SIG-M5 (cell line): ENCODE data around the gene RRP8.

ENCODE experiments used
- DNase-seq: peaks from one replicate; lab custom pipeline; 2025; lab: John Stamatoyannopoulos, UW

Gene RRP8

GRCh38 chr11:6567371-6567745 lies 36.1 kb downstream of the RRP8 start:
- no peak for DNase-seq

GRCh38 chr11:6566704-6567370 lies 36.6 kb downstream of the RRP8 start:
- no peak for DNase-seq

GRCh38 chr11:6565988-6566703 lies 37.3 kb downstream of the RRP8 start:
- no peak for DNase-seq

- DNase-seq = no peak
These were observed 38.1 kb downstream of the RRP8 start for GRCh38 chr11:6565325-6565724.

- no peak for DNase-seq
These were observed 39.7 kb downstream of the RRP8 start for GRCh38 chr11:6563667-6564066.

GRCh38 chr11:6563121-6563619 lies 40.2 kb downstream of the RRP8 start:
- DNase-seq = no peak

- DNase-seq = no peak
These were observed 42.1 kb downstream of the RRP8 start for GRCh38 chr11:6561288-6561687.

- DNase-seq = no peak
These were observed 44.0 kb downstream of the RRP8 start for GRCh38 chr11:6559369-6559768.

GRCh38 chr11:6557761-6558674 lies 45.4 kb downstream of the RRP8 start:
- no peak for DNase-seq

- no peak for DNase-seq
These were observed 46.4 kb downstream of the RRP8 start for GRCh38 chr11:6557063-6557462.

- DNase-seq = no peak
These were observed 47.1 kb downstream of the RRP8 start for GRCh38 chr11:6556139-6556949.

GRCh38 chr11:6554828-6555706 lies 48.3 kb downstream of the RRP8 start:
- DNase-seq = no peak

- no peak for DNase-seq
These were observed 49.8 kb downstream of the RRP8 start for GRCh38 chr11:6553634-6554033.

GRCh38 chr11:6548641-6549040 lies 54.8 kb downstream of the RRP8 start:
- DNase-seq = no peak

- no peak for DNase-seq
These were observed 55.3 kb downstream of the RRP8 start for GRCh38 chr11:6548121-6548520.

GRCh38 chr11:6547177-6547576 lies 56.2 kb downstream of the RRP8 start:
- DNase-seq = no peak

- DNase-seq = no peak
These were observed 56.7 kb downstream of the RRP8 start for GRCh38 chr11:6546735-6547134.

- DNase-seq = no peak
These were observed 57.4 kb downstream of the RRP8 start for GRCh38 chr11:6545917-6546605.
